Measurements from ENCODE around the gene GFPT1.

DNA sequence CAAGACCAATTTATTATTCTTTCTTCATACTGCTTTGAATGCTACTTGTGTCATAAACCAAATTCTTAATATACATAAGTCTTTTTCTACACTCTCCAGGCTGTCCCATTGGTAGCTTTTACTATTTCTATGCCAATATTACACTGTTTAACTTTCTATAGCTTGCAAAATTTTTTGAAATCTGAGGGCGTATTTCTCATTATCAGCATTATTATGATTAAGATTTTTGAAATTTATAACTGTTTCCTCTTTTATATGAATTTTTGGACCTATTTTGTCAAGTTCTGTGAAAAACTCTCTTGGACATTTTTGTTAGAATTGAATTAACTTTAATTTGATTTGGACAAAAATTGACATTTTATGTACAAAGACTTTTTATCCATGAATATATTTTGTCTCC, 98.6 kb downstream of the GFPT1 start:
- TF ChIP-seq POLR2AphosphoS5 (IDR thresholded peaks at IDR 0.05; ENCODE audit: borderline replicate concordance, low read depth, low read length): no peak
- TF ChIP-seq EZH2 (IDR thresholded peaks at IDR 0.05): no peak
